ENCODE data around the gene TMEM108.

Gene TMEM108

GRCh38 chr3:133393204-133393603, 355.0 kb downstream of the TMEM108 start:
- no peak for DNase-seq

- DNase-seq = no peak
These were observed 355.7 kb downstream of the TMEM108 start for GRCh38 chr3:133393691-133394474.

GRCh38 chr3:133394561-133395311, 356.5 kb downstream of the TMEM108 start:
- no peak for DNase-seq

- no peak for DNase-seq
These were observed 358.7 kb downstream of the TMEM108 start for GRCh38 chr3:133396906-133397305.

GRCh38 chr3:133400006-133400515, 361.9 kb downstream of the TMEM108 start, which contains the start of gene BFSP2:
Gene BFSP2 (plus strand): TSS chr3:133400056. CDS start chr3:133400084, 28 bp downstream.
- DNase-seq = no peak

GRCh38 chr3:133401374-133402135, 363.4 kb downstream of the TMEM108 start:
- DNase-seq = no peak

- no peak for DNase-seq
These were observed 366.7 kb downstream of the TMEM108 start for GRCh38 chr3:133404920-133405319.

GRCh38 chr3:133408366-133408765, 370.2 kb downstream of the TMEM108 start:
- no peak for DNase-seq

- no peak for DNase-seq
These were observed 370.8 kb downstream of the TMEM108 start for GRCh38 chr3:133408961-133409360.

GRCh38 chr3:133410191-133410892, 372.2 kb downstream of the TMEM108 start:
- no peak for DNase-seq

- DNase-seq = no peak
These were observed 374.3 kb downstream of the TMEM108 start for GRCh38 chr3:133412183-133413132.

- peak; percentile 9 to 57 for DNase-seq
These were observed 375.2 kb downstream of the TMEM108 start for GRCh38 chr3:133413161-133414020.

- DNase-seq = no peak
These were observed 375.8 kb downstream of the TMEM108 start for GRCh38 chr3:133414021-133414392.

GRCh38 chr3:133418361-133418760, 380.2 kb downstream of the TMEM108 start:
- no peak for DNase-seq

- no peak for DNase-seq
These were observed 381.1 kb downstream of the TMEM108 start for GRCh38 chr3:133419151-133419909.

GRCh38 chr3:133424937-133425869, 387.0 kb downstream of the TMEM108 start:
- no peak for DNase-seq

GRCh38 chr3:133425898-133426297, 387.7 kb downstream of the TMEM108 start:
- DNase-seq = no peak

- no peak for DNase-seq
These were observed 388.5 kb downstream of the TMEM108 start for GRCh38 chr3:133426721-133427120.
